ENCODE measurements around the gene SAP30.

Gene SAP30

GRCh38 chr4:173415092-173415491 lies 44.3 kb downstream of the SAP30 start:
- no peak overlapping the region; a peak in 1 of 20 replicates for H3K4me3 ChIP-seq
- H4K20me1 ChIP-seq: no peaks in the 10 kb centered on the region
- no peaks in the 10 kb centered on the region for H3K9me3 ChIP-seq (replicated peaks in 1 of 11)
- peak overlapping the region in 10 of 11 experiments; percentile 48 to 81 (median 76); a peak in 20 of 22 replicates for H3K27ac ChIP-seq
- H3K36me3 ChIP-seq: peaks cover 0 to 30% (median 15%) of the 10 kb centered on the region in 11 experiments; a peak in 15 of 22 replicates
- peak overlapping the region in 10 of 11 experiments; percentile 12 to 78 (median 70); a peak in 18 of 22 replicates for H3K4me2 ChIP-seq
- peak overlapping the region in 9 of 11 experiments; percentile 15 to 63 (median 58); a peak in 15 of 22 replicates for H3K9ac ChIP-seq
- H3K4me1 ChIP-seq: peaks cover 34 to 100% (median 88%) of the 10 kb centered on the region in 10 experiments
- peak in 8 of 11 experiments; percentile 40 to 86 (median 53); a peak in 9 of 22 replicates for TF ChIP-seq Cebpa-rat (IDR thresholded peaks at IDR 0.05)
- H3K27me3 ChIP-seq: no peaks in the 10 kb centered on the region

GRCh38 chr4:173415885-173416653 lies 45.3 kb downstream of the SAP30 start:
- Histone ChIP-seq H4K20me1 (no peaks in the 10 kb centered on the region), H3K4me2 (peak overlapping the region in 9 of 11 experiments; percentile 13 to 78 (median 70); a peak in 18 of 22 replicates), H3K9me3 (replicated peaks in 1 of 11) (no peaks in the 10 kb centered on the region), H3K27ac (peak overlapping the region; percentile 13 to 81 (median 76); a peak in 21 of 22 replicates), H3K27me3 (no peaks in the 10 kb centered on the region), H3K4me1 (peaks cover 39 to 100% (median 87%) of the 10 kb centered on the region in 10 experiments), H3K36me3 (peaks cover 0 to 20% (median 10%) of the 10 kb centered on the region in 11 experiments; a peak in 9 of 22 replicates), H3K9ac (peak overlapping the region in 10 of 11 experiments; percentile 15 to 61 (median 52); a peak in 18 of 22 replicates), H3K4me3 (no peak overlapping the region)
- peak in 3 of 11 experiments; percentile 24 to 58 (median 57); a peak in 2 of 22 replicates for TF ChIP-seq Cebpa-rat (IDR thresholded peaks at IDR 0.05)

- peaks cover 0 to 16% (median 4%) of the 10 kb centered on the region in 11 experiments; a peak in 7 of 22 replicates for H3K36me3 ChIP-seq
- H4K20me1 ChIP-seq: no peaks in the 10 kb centered on the region
- no peak for TF ChIP-seq Cebpa-rat (IDR thresholded peaks at IDR 0.05)
- H3K4me3 ChIP-seq: no peak overlapping the region
- no peaks in the 10 kb centered on the region for H3K9me3 ChIP-seq (replicated peaks in 1 of 11)
- H3K4me2 ChIP-seq: peak overlapping the region in 8 of 11 experiments; percentile 45 to 68 (median 58); a peak in 15 of 22 replicates
- H3K27ac ChIP-seq: peak overlapping the region in 7 of 11 experiments; percentile 25 to 62 (median 51); a peak in 10 of 22 replicates
- peaks cover 34 to 82% (median 70%) of the 10 kb centered on the region in 10 experiments for H3K4me1 ChIP-seq
- H3K9ac ChIP-seq: no peak overlapping the region
- H3K27me3 ChIP-seq: no peaks in the 10 kb centered on the region
These were observed 47.1 kb downstream of the SAP30 start for GRCh38 chr4:173417833-173418232.

GRCh38 chr4:173418639-173419038 lies 47.9 kb downstream of the SAP30 start:
- H3K4me3 ChIP-seq: no peak overlapping the region; a peak in 1 of 20 replicates
- H3K36me3 ChIP-seq: peaks cover 0 to 12% (median 4%) of the 10 kb centered on the region in 11 experiments; a peak in 6 of 22 replicates
- no peaks in the 10 kb centered on the region for H4K20me1 ChIP-seq
- peaks cover 29 to 74% (median 62%) of the 10 kb centered on the region in 10 experiments for H3K4me1 ChIP-seq
- peak overlapping the region in 10 of 11 experiments; percentile 2 to 68 (median 56); a peak in 19 of 22 replicates for H3K4me2 ChIP-seq
- no peak for TF ChIP-seq Cebpa-rat (IDR thresholded peaks at IDR 0.05)
- H3K9me3 ChIP-seq (replicated peaks in 1 of 11): no peaks in the 10 kb centered on the region
- H3K27ac ChIP-seq: peak overlapping the region in 8 of 11 experiments; percentile 6 to 62 (median 46); a peak in 14 of 22 replicates
- peak overlapping the region in 2 of 11 experiments; percentile 10 to 12; a peak in 2 of 22 replicates for H3K9ac ChIP-seq
- H3K27me3 ChIP-seq: no peaks in the 10 kb centered on the region

- Histone ChIP-seq H3K4me1 (peaks cover 18 to 58% (median 47%) of the 10 kb centered on the region in 10 experiments), H3K27me3 (no peaks in the 10 kb centered on the region), H3K9ac (no peak overlapping the region), H3K4me2 (peak overlapping the region in 2 of 11 experiments; percentile 3 to 30; a peak in 2 of 22 replicates), H4K20me1 (no peaks in the 10 kb centered on the region), H3K27ac (no peak overlapping the region), H3K4me3 (no peak overlapping the region), H3K36me3 (peaks cover 0 to 18% (median 5%) of the 10 kb centered on the region in 11 experiments; a peak in 7 of 22 replicates), H3K9me3 (replicated peaks in 1 of 11) (no peaks in the 10 kb centered on the region)
- TF ChIP-seq Cebpa-rat (IDR thresholded peaks at IDR 0.05): no peak
These were observed 49.6 kb downstream of the SAP30 start for GRCh38 chr4:173420324-173420752.

GRCh38 chr4:173420801-173421200 lies 50.0 kb downstream of the SAP30 start:
- H3K4me2 ChIP-seq: peak overlapping the region in 2 of 11 experiments; percentile 3 to 30; a peak in 3 of 22 replicates
- TF ChIP-seq Cebpa-rat (IDR thresholded peaks at IDR 0.05): no peak
- peaks cover 0 to 22% (median 5%) of the 10 kb centered on the region in 11 experiments; a peak in 8 of 22 replicates for H3K36me3 ChIP-seq
- H3K4me3 ChIP-seq: no peak overlapping the region
- no peak overlapping the region for H3K27ac ChIP-seq
- H3K4me1 ChIP-seq: peaks cover 23 to 58% (median 47%) of the 10 kb centered on the region in 10 experiments
- H4K20me1 ChIP-seq: no peaks in the 10 kb centered on the region
- H3K9me3 ChIP-seq (replicated peaks in 1 of 11): no peaks in the 10 kb centered on the region
- no peaks in the 10 kb centered on the region for H3K27me3 ChIP-seq
- peak overlapping the region in 1 of 11 experiments; percentile 30; a peak in 1 of 22 replicates for H3K9ac ChIP-seq

GRCh38 chr4:173424899-173425805 lies 54.4 kb downstream of the SAP30 start:
- H3K27ac ChIP-seq: no peak overlapping the region
- H3K9me3 ChIP-seq (replicated peaks in 1 of 11): peaks cover 2 to 11% (median 9%) of the 10 kb centered on the region in 11 experiments; a peak in 18 of 22 replicates
- no peaks in the 10 kb centered on the region for H4K20me1 ChIP-seq
- no peak overlapping the region for H3K9ac ChIP-seq
- no peak overlapping the region for H3K4me3 ChIP-seq
- H3K4me1 ChIP-seq: peaks cover 12 to 20% (median 17%) of the 10 kb centered on the region in 10 experiments; a peak in 19 of 20 replicates
- H3K27me3 ChIP-seq: no peaks in the 10 kb centered on the region
- peak overlapping the region in 10 of 11 experiments; percentile 16 to 57 (median 31); a peak in 17 of 22 replicates for H3K4me2 ChIP-seq
- no peak for TF ChIP-seq Cebpa-rat (IDR thresholded peaks at IDR 0.05)
- H3K36me3 ChIP-seq: peaks cover 8 to 45% (median 15%) of the 10 kb centered on the region in 11 experiments; a peak in 13 of 22 replicates

- Histone ChIP-seq H3K9ac (no peak overlapping the region), H4K20me1 (no peaks in the 10 kb centered on the region), H3K4me3 (no peak overlapping the region), H3K4me1 (peaks cover 7 to 14% (median 13%) of the 10 kb centered on the region in 10 experiments; a peak in 17 of 20 replicates), H3K9me3 (replicated peaks in 1 of 11) (peaks cover 8 to 20% (median 18%) of the 10 kb centered on the region in 11 experiments; a peak in 19 of 22 replicates), H3K27ac (no peak overlapping the region), H3K4me2 (peak overlapping the region in 10 of 11 experiments; percentile 16 to 57 (median 31); a peak in 19 of 22 replicates), H3K36me3 (peaks cover 10 to 49% (median 18%) of the 10 kb centered on the region in 11 experiments; a peak in 13 of 22 replicates), H3K27me3 (no peaks in the 10 kb centered on the region)
- no peak for TF ChIP-seq Cebpa-rat (IDR thresholded peaks at IDR 0.05)
These were observed 55.3 kb downstream of the SAP30 start for GRCh38 chr4:173426064-173426463.
